HepG2 (cell line): Measurements from ENCODE around the gene FOXD3. TPM values are rescaled to one million over a fixed set of nuclear protein-coding genes. Genes with fewer than 3 reads are reported as not detected.

Source experiments
- ATF3 ChIP-seq: sonication (generic); formaldehyde crosslinking; IDR thresholded peaks from 2 replicates; pipeline ENCODE4 v1.4.0; 2020; ENCODE audit warnings: missing genetic modification reagents
- CCDC6 ChIP-seq: sonication (generic); formaldehyde crosslinking; IDR thresholded peaks from 2 replicates; pipeline ENCODE4 v1.8.1; 2022; ENCODE audit warnings: mild to moderate bottlenecking, missing genetic modification reagents, moderate library complexity
- ESRRA ChIP-seq: sonication (generic); formaldehyde crosslinking; IDR thresholded peaks from 2 replicates; pipeline ENCODE4 v1.5.1; 2020; ENCODE audit warnings: mild to moderate bottlenecking, low read depth, missing genetic modification reagents
- HNF4A ChIP-seq: sonication (generic); formaldehyde crosslinking; IDR thresholded peaks from 2 replicates; pipeline ENCODE4 v1.4.0; 2020; ENCODE audit warnings: missing genetic modification reagents
- JUND ChIP-seq: sonication (generic); formaldehyde crosslinking; IDR thresholded peaks from 2 replicates; pipeline ENCODE4 v1.8.0; 2022; ENCODE audit warnings: mild to moderate bottlenecking, missing genetic modification reagents
- KLF16 ChIP-seq, 2 experiments: sonication (generic) in 1 of 2; formaldehyde crosslinking in 1 of 2; IDR thresholded peaks; 2 replicates each; pipeline versions ENCODE4 v1.6.1 to v1.8.0; 2016 to 2023; ENCODE audit warnings: missing genetic modification reagents in 2 of 2, missing compliant biosample characterization in 1 of 2
- SRSF1 ChIP-seq: fragments of 200-400 bp; formaldehyde crosslinking; optimal IDR thresholded peaks from 2 replicates; pipeline ENCODE3; 2017; ENCODE audit warnings: mild to moderate bottlenecking, low read depth, low read length, moderate library complexity
- ZNF230 ChIP-seq: sonication (generic); formaldehyde crosslinking; IDR thresholded peaks from 2 replicates; pipeline ENCODE4 v1.4.0; 2020; ENCODE audit warnings: mild to moderate bottlenecking, missing genetic modification reagents
- ZNF646 ChIP-seq: sonication (generic); formaldehyde crosslinking; IDR thresholded peaks from 2 replicates; pipeline ENCODE4 v1.9.0; 2021; ENCODE audit warnings: mild to moderate bottlenecking, missing genetic modification reagents
- polyA plus RNA-seq, 8 experiments: library from polyadenylated mRNA; depleted of rRNA in 3 of 8; stranded (reverse) in 7 of 8; unstranded in 1 of 8; fragments of >200 nt; fragmentation: Illumina TruSeq in 4 of 8; extraction: Trizol in 4 of 8; gene quantifications; 2 replicates each; pipeline versions ENCODE4 v1.2.1 to v1.2.3, GENCODE V29; 2011 to 2016; ENCODE audit warnings: low read depth in 4 of 8, missing spikeins in 1 of 8, mixed read lengths in 1 of 8; ENCODE audit not compliant: insufficient read depth in 1 of 8
- total RNA-seq, 5 experiments: library from RNA; depleted of rRNA; stranded (reverse); fragments of >200 nt; fragmentation: Illumina TruSeq; extraction: Trizol; gene quantifications; 2 replicates each; pipeline ENCODE4 v1.2.3, GENCODE V29; 2016; ENCODE audit warnings: low read depth in 1 of 5

The FOXD3 gene
- total and polyA plus RNA-seq, 2 of the 13 experiments (the other 11 are each of a cell fraction or from before 2014, with no cell fraction given): not detected

- TF ChIP-seq CCDC6 (CRISPR knock-in tag): no peak
- TF ChIP-seq ESRRA (CRISPR knock-in tag): no peak
- TF ChIP-seq ZNF646 (CRISPR knock-in tag): no peak
- TF ChIP-seq KLF16 (CRISPR knock-in tag; IDR thresholded peaks at IDR 0.05): no peak
- TF ChIP-seq ZNF230 (CRISPR knock-in tag): no peak
- TF ChIP-seq ATF3: no peak
- TF ChIP-seq JUND (CRISPR knock-in tag): no peak
- no peak for TF ChIP-seq SRSF1
- TF ChIP-seq HNF4A (CRISPR knock-in tag): no peak
Measured at GRCh38 chr1:63326473-63327380, 4.4 kb downstream of the FOXD3 start (continued).
